ENCODE results near the gene MZT2A.
"Not testable (repeated sequence)": the region's sequence is repeated elsewhere in the genome, so short reads cannot be mapped to it uniquely, and the experiment has no call there.

DNA sequence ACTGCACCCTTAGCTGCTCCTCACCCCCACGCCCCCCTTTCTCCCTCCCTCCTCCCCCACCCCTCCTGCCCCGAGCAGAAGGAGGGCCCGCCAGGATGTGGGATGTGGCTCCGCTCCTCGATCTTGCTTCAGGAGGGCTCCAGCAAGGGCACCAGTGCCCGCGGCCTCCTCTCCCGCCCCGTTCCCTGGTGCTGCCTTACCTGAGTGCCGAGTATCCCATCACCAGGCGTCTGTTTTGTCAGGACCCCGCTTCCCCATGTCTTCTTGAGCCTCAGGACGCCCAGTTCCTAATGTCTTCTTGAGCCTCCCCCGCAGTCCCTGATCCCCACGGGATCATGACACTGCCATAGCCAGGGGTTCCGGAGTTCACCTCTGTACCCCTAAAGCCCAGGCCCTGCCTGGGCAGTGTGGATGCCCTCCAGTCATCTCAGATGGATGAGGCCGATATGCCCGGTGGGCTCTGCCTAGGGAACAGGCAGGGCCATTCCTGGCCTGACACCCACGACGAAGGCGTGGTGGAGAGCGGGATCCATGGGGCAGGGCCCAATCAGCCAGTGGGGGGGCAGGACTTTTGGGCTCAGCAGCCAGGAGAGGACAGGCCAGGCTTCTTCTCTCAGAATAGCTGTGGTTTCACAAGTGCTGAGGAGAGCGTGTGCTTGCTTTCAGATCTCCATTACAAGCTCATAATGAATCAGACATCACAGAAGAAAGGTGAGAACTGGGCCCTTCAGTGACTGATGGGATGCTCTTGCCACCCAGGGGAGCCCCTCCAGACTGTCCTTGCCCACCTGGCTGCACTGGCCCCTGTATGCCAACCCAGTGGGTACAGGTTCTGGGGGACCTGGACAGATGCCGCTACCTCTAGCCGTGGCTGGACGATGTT, 37.0 kb upstream of the MZT2A start:
- TF ChIP-seq, protein P1, sequence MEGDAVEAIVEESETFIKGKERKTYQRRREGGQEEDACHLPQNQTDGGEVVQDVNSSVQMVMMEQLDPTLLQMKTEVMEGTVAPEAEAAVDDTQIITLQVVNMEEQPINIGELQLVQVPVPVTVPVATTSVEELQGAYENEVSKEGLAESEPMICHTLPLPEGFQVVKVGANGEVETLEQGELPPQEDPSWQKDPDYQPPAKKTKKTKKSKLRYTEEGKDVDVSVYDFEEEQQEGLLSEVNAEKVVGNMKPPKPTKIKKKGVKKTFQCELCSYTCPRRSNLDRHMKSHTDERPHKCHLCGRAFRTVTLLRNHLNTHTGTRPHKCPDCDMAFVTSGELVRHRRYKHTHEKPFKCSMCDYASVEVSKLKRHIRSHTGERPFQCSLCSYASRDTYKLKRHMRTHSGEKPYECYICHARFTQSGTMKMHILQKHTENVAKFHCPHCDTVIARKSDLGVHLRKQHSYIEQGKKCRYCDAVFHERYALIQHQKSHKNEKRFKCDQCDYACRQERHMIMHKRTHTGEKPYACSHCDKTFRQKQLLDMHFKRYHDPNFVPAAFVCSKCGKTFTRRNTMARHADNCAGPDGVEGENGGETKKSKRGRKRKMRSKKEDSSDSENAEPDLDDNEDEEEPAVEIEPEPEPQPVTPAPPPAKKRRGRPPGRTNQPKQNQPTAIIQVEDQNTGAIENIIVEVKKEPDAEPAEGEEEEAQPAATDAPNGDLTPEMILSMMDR (IDR thresholded peaks at IDR 0.05; ENCODE audit: low read depth, low read length): not testable (repeated sequence)
- TF ChIP-seq EZH2phosphoT487 (IDR thresholded peaks at IDR 0.05; ENCODE audit: low read depth): not testable (repeated sequence)
